HG03460 (cell line): ENCODE measurements around the gene RGS9.
A peak's percentile ranks its signal among the peaks of the same experiment; 100 is the strongest.
"Not testable (repeated sequence)": the region's sequence is repeated elsewhere in the genome, so short reads cannot be mapped to it uniquely, and the experiment has no call there.

Experiments used
- ATAC-seq: cut with Tn5 transposase; IDR thresholded peaks from one replicate; pipeline ENCODE4 v1.9.1; 2021; ENCODE audit not compliant: unreplicated experiment

The RGS9 gene

GRCh38 chr17:65137021-65137939, at the start of gene RGS9:
Gene RGS9 (plus strand): TSS chr17:65137370. CDS start chr17:65137541, 171 bp downstream.
- ATAC-seq: peak; percentile 90

GRCh38 chr17:65088621-65089360, 48.4 kb upstream of the RGS9 start:
- ATAC-seq: no peak

GRCh38 chr17:65092262-65092661, 44.9 kb upstream of the RGS9 start:
- no peak for ATAC-seq

- ATAC-seq: not testable (repeated sequence)
Observed at GRCh38 chr17:65092721-65093356, 44.3 kb upstream of the RGS9 start.

GRCh38 chr17:65093930-65094329, 43.2 kb upstream of the RGS9 start:
- no peak for ATAC-seq

GRCh38 chr17:65095465-65095864, 41.7 kb upstream of the RGS9 start:
- no peak for ATAC-seq

- not testable (repeated sequence) for ATAC-seq
Observed at GRCh38 chr17:65096382-65096781, 40.8 kb upstream of the RGS9 start.

GRCh38 chr17:65097110-65097509, 40.1 kb upstream of the RGS9 start:
- ATAC-seq: no peak

GRCh38 chr17:65099475-65099874, 37.7 kb upstream of the RGS9 start:
- no peak for ATAC-seq

GRCh38 chr17:65099941-65100315, 37.2 kb upstream of the RGS9 start:
- peak; percentile 74 for ATAC-seq

GRCh38 chr17:65100316-65101140, 36.6 kb upstream of the RGS9 start:
- peak; percentile 79 for ATAC-seq

GRCh38 chr17:65101371-65101770, 35.8 kb upstream of the RGS9 start:
- no peak for ATAC-seq

- ATAC-seq: no peak
Observed at GRCh38 chr17:65102235-65102634, 34.9 kb upstream of the RGS9 start.

- ATAC-seq: no peak
Observed at GRCh38 chr17:65102788-65103187, 34.4 kb upstream of the RGS9 start.

- no peak for ATAC-seq
Observed at GRCh38 chr17:65103431-65103830, 33.7 kb upstream of the RGS9 start.

- ATAC-seq: no peak
Observed at GRCh38 chr17:65103896-65104295, 33.3 kb upstream of the RGS9 start.

GRCh38 chr17:65104541-65104940, 32.6 kb upstream of the RGS9 start:
- ATAC-seq: no peak

GRCh38 chr17:65104973-65105372, 32.2 kb upstream of the RGS9 start:
- no peak for ATAC-seq

- no peak for ATAC-seq
Observed at GRCh38 chr17:65108152-65108551, 29.0 kb upstream of the RGS9 start.

- no peak for ATAC-seq
Observed at GRCh38 chr17:65109543-65109942, 27.6 kb upstream of the RGS9 start.
